Astrocyte of the cerebellum (primary cell): ENCODE data around the gene COBLL1.

Experiments
- DNase-seq: peaks from one replicate; pipeline ENCODE4 v3.0.0-alpha.2; 2011; ENCODE audit warnings: low read depth
- H3K4me3 ChIP-seq: 2 replicates; pipeline ENCODE4 v1.5.1; 2011; ENCODE audit warnings: mild to moderate bottlenecking, low read depth, low read length, moderate library complexity
- in situ Hi-C: cut with HindIII; loops from 2 replicates; pipeline ENCODE4 v1.10.0; 2017; ENCODE audit warnings: low sequenced_read_pairs
- TF ChIP-seq, protein P1 (sequence below): IDR thresholded peaks from 2 replicates; pipeline ENCODE4 v1.5.1; 2012; ENCODE audit warnings: low read length, low read depth, moderate library complexity, mild to moderate bottlenecking; ENCODE audit errors: missing control alignments

The COBLL1 gene

GRCh38 chr2:164841719-164842623, at the start of gene COBLL1:
COBLL1 (minus strand) TSS chr2:164841823; CDS start chr2:164841196, 627 bp downstream.
- H3K4me3 ChIP-seq, result peak within 1 kb of the TSS; percentile 80
- DNase-seq, result peak; percentile 41
- TF ChIP-seq, protein P1, sequence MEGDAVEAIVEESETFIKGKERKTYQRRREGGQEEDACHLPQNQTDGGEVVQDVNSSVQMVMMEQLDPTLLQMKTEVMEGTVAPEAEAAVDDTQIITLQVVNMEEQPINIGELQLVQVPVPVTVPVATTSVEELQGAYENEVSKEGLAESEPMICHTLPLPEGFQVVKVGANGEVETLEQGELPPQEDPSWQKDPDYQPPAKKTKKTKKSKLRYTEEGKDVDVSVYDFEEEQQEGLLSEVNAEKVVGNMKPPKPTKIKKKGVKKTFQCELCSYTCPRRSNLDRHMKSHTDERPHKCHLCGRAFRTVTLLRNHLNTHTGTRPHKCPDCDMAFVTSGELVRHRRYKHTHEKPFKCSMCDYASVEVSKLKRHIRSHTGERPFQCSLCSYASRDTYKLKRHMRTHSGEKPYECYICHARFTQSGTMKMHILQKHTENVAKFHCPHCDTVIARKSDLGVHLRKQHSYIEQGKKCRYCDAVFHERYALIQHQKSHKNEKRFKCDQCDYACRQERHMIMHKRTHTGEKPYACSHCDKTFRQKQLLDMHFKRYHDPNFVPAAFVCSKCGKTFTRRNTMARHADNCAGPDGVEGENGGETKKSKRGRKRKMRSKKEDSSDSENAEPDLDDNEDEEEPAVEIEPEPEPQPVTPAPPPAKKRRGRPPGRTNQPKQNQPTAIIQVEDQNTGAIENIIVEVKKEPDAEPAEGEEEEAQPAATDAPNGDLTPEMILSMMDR, result peak; percentile 89
- in situ Hi-C loops, result no loop called here

DNA sequence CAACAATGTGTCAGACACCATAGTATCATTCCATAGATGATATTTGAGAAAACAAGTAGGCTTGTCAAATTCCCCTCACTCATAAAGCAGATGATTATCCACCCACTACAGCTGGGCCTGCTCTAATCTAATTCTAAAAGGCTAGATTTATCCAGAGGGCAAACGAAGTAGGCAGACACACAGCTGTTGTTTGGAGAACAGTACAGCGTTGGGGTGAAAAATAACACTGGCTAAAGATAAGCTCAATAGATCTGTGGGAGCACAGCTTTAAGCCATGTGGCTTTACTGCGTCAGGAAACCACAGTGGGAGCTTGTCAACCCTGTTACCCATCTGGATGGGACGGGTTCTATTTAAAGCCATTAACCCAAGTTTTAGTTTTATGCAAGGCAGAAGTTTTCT, 48.9 kb upstream of the COBLL1 start:
- DNase-seq, result no peak
- in situ Hi-C loops, result no loop called here
- H3K4me3 ChIP-seq, result no peak overlapping the region
- TF ChIP-seq, protein P1, result no peak

- no peak overlapping the region for H3K4me3 ChIP-seq
- DNase-seq, result no peak
- TF ChIP-seq, protein P1, result no peak
- in situ Hi-C loops, result no loop called here
Measured at GRCh38 chr2:164888592-164888991, 47.0 kb upstream of the COBLL1 start.

DNA sequence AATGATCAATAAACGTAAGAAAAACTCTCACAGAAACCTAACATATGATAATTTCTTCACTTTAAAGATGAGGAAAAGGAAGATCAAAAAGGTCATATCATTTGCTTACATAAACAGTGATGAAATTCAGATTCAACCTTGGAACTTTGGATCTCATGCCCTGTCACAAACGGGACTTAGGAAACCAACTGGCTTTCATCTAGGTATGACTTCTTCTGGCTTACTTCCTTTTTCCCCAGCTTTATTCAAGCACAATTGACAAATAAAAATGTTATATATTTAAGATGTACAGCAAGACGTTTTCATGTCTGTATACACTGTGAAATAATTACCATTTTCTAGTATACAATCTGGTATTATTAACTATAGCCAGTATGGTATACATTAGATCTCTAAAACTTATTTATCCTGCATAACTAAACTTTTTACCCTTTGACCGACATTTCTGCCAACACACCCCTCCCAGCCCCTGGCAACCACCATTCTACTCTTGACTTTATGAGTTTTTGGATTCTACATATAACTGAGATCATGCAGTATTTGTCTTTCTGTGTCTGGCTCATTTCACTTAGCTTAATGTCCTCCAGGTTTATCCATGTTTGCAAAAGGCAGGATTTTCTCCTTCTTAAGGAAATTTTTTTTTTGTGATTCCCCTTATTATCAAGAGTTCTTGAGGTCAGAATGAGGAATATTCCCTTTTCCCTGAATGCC, 46.0 kb upstream of the COBLL1 start:
- no peak for DNase-seq
- H3K4me3 ChIP-seq, result no peak overlapping the region
- TF ChIP-seq, protein P1, result no peak
- in situ Hi-C loops, result no loop called here

- TF ChIP-seq, protein P1, result no peak
- in situ Hi-C loops, result no loop called here
- no peak overlapping the region for H3K4me3 ChIP-seq
- no peak for DNase-seq
Measured at GRCh38 chr2:164882276-164882675, 40.7 kb upstream of the COBLL1 start.

GRCh38 chr2:164881524-164881923, 39.9 kb upstream of the COBLL1 start:
- no peak overlapping the region for H3K4me3 ChIP-seq
- DNase-seq, result no peak
- in situ Hi-C loops, result no loop called here
- TF ChIP-seq, protein P1, result no peak
